ENCODE measurements around the gene PTTG2.

GRCh38 chr4:37973441-37973840, 13.2 kb downstream of the PTTG2 start:
- TF ChIP-seq ZNF775 (CRISPR knock-in tag; IDR thresholded peaks at IDR 0.05; ENCODE audit: borderline replicate concordance), result no peak
- no peak for TF ChIP-seq MAZ (IDR thresholded peaks at IDR 0.05; ENCODE audit: borderline replicate concordance, low read depth, low read length)
- no peak for TF ChIP-seq MAZ (CRISPR knock-in tag; IDR thresholded peaks at IDR 0.05; ENCODE audit: low read depth)
- TF ChIP-seq PHF20 (CRISPR knock-in tag; IDR thresholded peaks at IDR 0.05), result no peak
- TF ChIP-seq EZH2 (conservative IDR thresholded peaks at IDR 0.05; ENCODE audit: low read depth, low read length), result no peak
- no peak for TF ChIP-seq ZNF383 (CRISPR knock-in tag; IDR thresholded peaks at IDR 0.05; ENCODE audit: borderline replicate concordance)
- TF ChIP-seq ZSCAN20 (CRISPR knock-in tag; IDR thresholded peaks at IDR 0.05; ENCODE audit: borderline replicate concordance), result no peak
- no peak for TF ChIP-seq ZNF510 (CRISPR knock-in tag; IDR thresholded peaks at IDR 0.05; ENCODE audit: low read depth)
- no peak for TF ChIP-seq ZNF326 (CRISPR knock-in tag; IDR thresholded peaks at IDR 0.05; ENCODE audit: borderline replicate concordance)
- no peak for TF ChIP-seq KLF15 (CRISPR knock-in tag; IDR thresholded peaks at IDR 0.05; ENCODE audit: borderline replicate concordance)
- no peak for TF ChIP-seq JUND (CRISPR knock-in tag; IDR thresholded peaks at IDR 0.05)

Measured in HepG2 (cell line).